Ovary (tissue), 9 donors: ENCODE results near the gene ANKS1B. TPM values are rescaled to one million over a fixed set of nuclear protein-coding genes. Genes with fewer than 3 reads are reported as not detected.

Source experiments
- DNase-seq, 5 donors: peaks; one replicate each; pipeline ENCODE4 v3.0.0-alpha.2; 2019 to 2020
- H3K27ac ChIP-seq, 2 donors: fragments of 200-600 bp; one replicate each; pipeline versions ENCODE4 v1.5.1 to v1.8.0; 2019 to 2022
- H3K27me3 ChIP-seq: fragments of 200-600 bp; one replicate; pipeline ENCODE4 v1.8.0; 2022
- H3K36me3 ChIP-seq: fragments of 200-600 bp; sonication (generic); one replicate; pipeline ENCODE4 v1.5.1; 2019
- H3K4me1 ChIP-seq: one replicate; pipeline ENCODE4 v1.8.1; 2013; ENCODE audit warnings: mild to moderate bottlenecking, moderate library complexity; ENCODE audit not compliant: insufficient read depth
- H3K4me3 ChIP-seq: fragments of 200-600 bp; sonication (generic); one replicate; pipeline ENCODE4 v1.5.1; 2017
- H3K9me3 ChIP-seq, 2 donors: fragments of 200-600 bp in 1 of 2; sonication (generic) in 1 of 2; one replicate each; pipeline versions ENCODE4 v1.5.1 to v1.8.1; 2013 to 2019; ENCODE audit warnings: mild to moderate bottlenecking in 1 of 2, moderate library complexity in 1 of 2
- EP300 ChIP-seq: sonication (generic); formaldehyde crosslinking; IDR thresholded peaks from one replicate; pipeline ENCODE4 v1.6.1; 2017; ENCODE audit warnings: antibody characterized with exemption
- POLR2A ChIP-seq: fragments of 450-650 bp; IDR thresholded peaks from one replicate; pipeline ENCODE4 v1.6.1; 2017; ENCODE audit warnings: antibody characterized with exemption, mild to moderate bottlenecking, moderate library complexity
- WGBS, 3 donors: extraction: QIAGEN DNeasy Blood & Tissue Kit in 1 of 3; methylation state at CpG; one replicate each; pipeline versions ENCODE4 v1.1.5 to v1.1.7; 2013 to 2017; 5-methylcytosine and 5-hydroxymethylcytosine counted together
- intact Hi-C, 4 donors: fragments of 100-400 bp; cut with DNase I; formaldehyde crosslinking; loops; one replicate each; pipeline versions ENCODE4 v1.11.0 to v1.15.1; 2022 to 2023
- polyA plus RNA-seq, 2 donors: library from polyadenylated mRNA; stranded (reverse); fragments of 200-250 nt in 1 of 2; fragments of 350-450 nt in 1 of 2; fragmentation: Illumina TruSeq in 1 of 2; extraction: RNeasy Lipid Tissue Mini Kit (QIAGEN cat#74804) in 1 of 2; gene quantifications; one replicate each; pipeline ENCODE4 v1.2.3, GENCODE V29; 2013 to 2014
- total RNA-seq, 7 donors: library from RNA; depleted of rRNA in 2 of 7; stranded (reverse); fragments of >200 nt in 2 of 7; fragmentation: NEBNext Ultra II Directional in 3 of 7; extraction: Animal tissue kit (Norgen Biotek cat#: 25700) in 3 of 7; gene quantifications; one replicate each; pipeline versions ENCODE4 v1.1.0 to v1.2.4, GENCODE V29; 2016 to 2023
- TF ChIP-seq, protein P1 (sequence below), 3 donors: fragments of 450-650 bp in 2 of 3; fragments of 200-600 bp in 1 of 3; IDR thresholded peaks; one replicate each; pipeline versions ENCODE4 v1.5.1 to v1.8.0; 2016 to 2022; ENCODE audit warnings: antibody characterized with exemption in 3 of 3, mild to moderate bottlenecking in 1 of 3
- donor health status: DM: no; HTN: no; CAD: no; lungs with moderate emphysema.
- donor health status: DM: no; HTN: no; CAD: no.
- donor health status: Bipolar disorder and iron deficiency.
- donor health status: DM: yes; HTN: yes; CAD: no.
- donor health status: DM: no; HTN: no; CAD: no.
- donor health status: DM: yes; HTN: yes; CAD: no.

Gene ANKS1B
- total and polyA plus RNA-seq, 9 donors: 0.80 to 34.9 (median 7.7) TPM

DNA sequence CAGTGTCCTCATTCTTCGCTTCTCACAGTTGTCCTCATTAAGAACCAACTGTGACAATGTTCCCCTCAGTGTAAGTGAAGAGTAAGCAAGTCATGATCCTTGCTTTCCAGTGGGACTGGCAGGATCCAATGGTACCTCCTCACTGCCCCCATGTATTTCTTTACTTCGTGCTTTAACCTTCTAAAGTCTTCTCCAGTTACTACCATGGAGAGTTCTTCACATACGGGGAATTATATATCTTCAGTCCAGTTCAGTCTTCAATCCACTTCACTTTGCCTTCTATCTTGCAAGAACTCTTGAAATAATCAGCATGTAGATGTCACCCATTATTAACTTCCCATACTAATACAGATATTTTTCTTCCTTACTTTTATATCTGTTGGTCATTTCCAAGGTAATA lies 719.1 kb downstream of the ANKS1B start:
- Histone ChIP-seq H3K9me3 (no peaks in the 10 kb centered on the region), H3K27ac (no peak overlapping the region), H3K4me3 (no peak overlapping the region), H3K36me3 (no peaks in the 10 kb centered on the region), H3K4me1 (no peaks in the 10 kb centered on the region), H3K27me3 (no peaks in the 10 kb centered on the region)
- intact Hi-C loops: no loop called here
- TF ChIP-seq POLR2A (no peak), EP300 (no peak)
- TF ChIP-seq, protein P1, sequence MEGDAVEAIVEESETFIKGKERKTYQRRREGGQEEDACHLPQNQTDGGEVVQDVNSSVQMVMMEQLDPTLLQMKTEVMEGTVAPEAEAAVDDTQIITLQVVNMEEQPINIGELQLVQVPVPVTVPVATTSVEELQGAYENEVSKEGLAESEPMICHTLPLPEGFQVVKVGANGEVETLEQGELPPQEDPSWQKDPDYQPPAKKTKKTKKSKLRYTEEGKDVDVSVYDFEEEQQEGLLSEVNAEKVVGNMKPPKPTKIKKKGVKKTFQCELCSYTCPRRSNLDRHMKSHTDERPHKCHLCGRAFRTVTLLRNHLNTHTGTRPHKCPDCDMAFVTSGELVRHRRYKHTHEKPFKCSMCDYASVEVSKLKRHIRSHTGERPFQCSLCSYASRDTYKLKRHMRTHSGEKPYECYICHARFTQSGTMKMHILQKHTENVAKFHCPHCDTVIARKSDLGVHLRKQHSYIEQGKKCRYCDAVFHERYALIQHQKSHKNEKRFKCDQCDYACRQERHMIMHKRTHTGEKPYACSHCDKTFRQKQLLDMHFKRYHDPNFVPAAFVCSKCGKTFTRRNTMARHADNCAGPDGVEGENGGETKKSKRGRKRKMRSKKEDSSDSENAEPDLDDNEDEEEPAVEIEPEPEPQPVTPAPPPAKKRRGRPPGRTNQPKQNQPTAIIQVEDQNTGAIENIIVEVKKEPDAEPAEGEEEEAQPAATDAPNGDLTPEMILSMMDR (IDR thresholded peaks at IDR 0.05): no peak
- 83 to 89% (median 85%) methylated on average over 3 of the region's 3 CpGs for WGBS, 3 donors
- no peak for DNase-seq

DNA sequence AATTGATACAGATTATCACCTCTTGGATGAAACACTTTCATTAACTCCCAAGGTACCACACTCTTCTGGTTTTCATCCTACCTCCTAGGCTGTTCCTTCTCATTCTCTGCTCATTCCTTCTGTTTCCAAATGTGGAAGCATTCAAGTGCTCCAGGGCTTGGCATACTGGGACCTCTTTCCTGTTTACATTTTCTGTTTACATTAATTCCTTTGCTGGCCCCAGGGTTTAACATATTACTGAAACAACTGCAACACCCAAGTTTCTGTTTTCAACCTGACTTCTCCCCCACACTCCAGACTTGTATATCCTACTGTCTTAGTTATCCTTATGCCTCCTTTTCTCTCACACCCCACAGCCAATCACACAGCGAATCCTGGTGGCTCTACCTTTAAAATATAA lies 723.5 kb downstream of the ANKS1B start:
- WGBS, 3 donors: 86 to 95% (median 88%) methylated on average over 1 of the region's 1 CpG
- H3K4me3 ChIP-seq: no peak overlapping the region
- H3K9me3 ChIP-seq: no peaks in the 10 kb centered on the region
- no peaks in the 10 kb centered on the region for H3K36me3 ChIP-seq
- DNase-seq: no peak
- H3K27ac ChIP-seq: no peak overlapping the region
- no peaks in the 10 kb centered on the region for H3K27me3 ChIP-seq
- H3K4me1 ChIP-seq: no peaks in the 10 kb centered on the region
- intact Hi-C loops: no loop called here
- TF ChIP-seq EP300 (no peak), POLR2A (no peak)
- TF ChIP-seq, protein P1 (IDR thresholded peaks at IDR 0.05): no peak

DNA sequence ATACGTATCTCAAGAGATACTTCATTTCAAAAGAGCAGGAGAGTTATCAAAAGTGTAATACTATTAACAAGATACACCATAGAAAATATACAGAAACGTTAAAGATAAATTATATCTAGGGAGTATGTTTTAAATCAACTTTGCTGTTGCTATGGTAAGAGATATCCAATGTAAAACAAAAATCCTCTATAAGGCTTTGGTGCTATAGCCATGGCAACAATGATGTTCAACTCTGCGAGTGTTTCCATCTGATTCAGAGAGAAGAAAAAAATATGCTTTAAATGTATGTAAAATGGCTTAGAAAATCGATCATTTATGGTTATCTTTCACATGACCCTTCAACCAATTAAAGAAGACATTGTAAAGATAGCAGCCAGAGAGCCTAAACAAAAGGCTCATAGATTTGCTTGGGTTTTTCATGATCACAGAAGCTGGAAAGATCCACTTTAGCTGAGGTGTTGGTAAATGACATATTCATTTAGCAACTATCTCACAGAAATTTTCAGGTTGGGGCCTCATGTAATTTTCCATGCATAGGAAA lies 724.2 kb downstream of the ANKS1B start:
- Histone ChIP-seq H3K4me3 (no peak overlapping the region), H3K9me3 (no peaks in the 10 kb centered on the region), H3K36me3 (no peaks in the 10 kb centered on the region), H3K4me1 (no peaks in the 10 kb centered on the region), H3K27ac (no peak overlapping the region), H3K27me3 (no peaks in the 10 kb centered on the region)
- TF ChIP-seq, protein P1 (IDR thresholded peaks at IDR 0.05): no peak
- TF ChIP-seq POLR2A (no peak), EP300 (no peak)
- WGBS, 3 donors: 61 to 67% (median 63%) methylated on average over 4 of the region's 4 CpGs
- DNase-seq: no peak
- intact Hi-C loops: no loop called here

- Histone ChIP-seq H3K27ac (no peak overlapping the region), H3K36me3 (no peaks in the 10 kb centered on the region), H3K27me3 (no peaks in the 10 kb centered on the region), H3K4me1 (no peaks in the 10 kb centered on the region), H3K9me3 (no peaks in the 10 kb centered on the region), H3K4me3 (no peak overlapping the region)
- 52 to 55% (median 55%) methylated on average over 12 of the region's 12 CpGs for WGBS, 3 donors
- no peak for TF ChIP-seq EP300
- TF ChIP-seq, protein P1 (IDR thresholded peaks at IDR 0.05): no peak
- TF ChIP-seq POLR2A: no peak
- intact Hi-C loops: no loop called here
- no peak for DNase-seq
Measured at GRCh38 chr12:99259040-99259934, 725.4 kb downstream of the ANKS1B start.
